ENCODE measurements around the gene CUX1. TPM values are rescaled to one million over a fixed set of nuclear protein-coding genes. Genes with fewer than 3 reads are reported as not detected.

The CUX1 gene
- total RNA-seq, 1 experiment from 2014 or later, result 53.5 TPM

- H3K9ac ChIP-seq (ENCODE audit: extremely low read depth, insufficient read length, low read length), result no peak overlapping the region
Measured at GRCh38 chr7:102096706-102097427, 279.4 kb downstream of the CUX1 start.

More at GRCh38 chr7:102096706-102097427, 279.4 kb downstream of the CUX1 start:
- Histone ChIP-seq H2BK5ac (ENCODE audit: insufficient read length, low read length) (no peak overlapping the region), H3K9me3 (ENCODE audit: control insufficient read depth, low read depth, low read length) (no peaks in the 10 kb centered on the region), H3K23me2 (ENCODE audit: insufficient read length, low read depth, low read length, poor library complexity, severe bottlenecking) (no peaks in the 10 kb centered on the region), H3K4ac (ENCODE audit: low read depth, low read length) (no peak overlapping the region), H3T11ph (ENCODE audit: low read length) (no peak overlapping the region), H3K79me1 (ENCODE audit: insufficient read depth, low read depth, low read length, poor library complexity, severe bottlenecking) (no peaks in the 10 kb centered on the region), H4K20me1 (ENCODE audit: control insufficient read depth, insufficient read depth, insufficient read length) (no peaks in the 10 kb centered on the region), H2AFZ (ENCODE audit: low read length) (no peak overlapping the region), H3K4me2 (ENCODE audit: insufficient read depth, insufficient read length, low read length) (no peak overlapping the region), H2BK12ac (ENCODE audit: insufficient read length, low read depth, low read length) (no peak overlapping the region), H3K4me1 (ENCODE audit: insufficient read depth, low read length) (no peaks in the 10 kb centered on the region), H3K56ac (ENCODE audit: insufficient read length, low read depth, low read length) (no peak overlapping the region), H2AK5ac (ENCODE audit: insufficient read length, low read length) (no peak overlapping the region), H3K79me2 (ENCODE audit: insufficient read depth, low read length) (no peaks in the 10 kb centered on the region), H3K23ac (ENCODE audit: insufficient read length, low read depth, low read length) (no peak overlapping the region), H2BK15ac (ENCODE audit: low read depth, low read length) (no peak overlapping the region), H3K14ac (ENCODE audit: insufficient read depth, low read length) (no peak overlapping the region), H4K91ac (ENCODE audit: insufficient read length, low read depth, low read length) (no peak overlapping the region), H4K5ac (ENCODE audit: insufficient read length, low read depth, low read length) (no peak overlapping the region), H3K27me3 (ENCODE audit: insufficient read depth, low read length) (no peaks in the 10 kb centered on the region; the same call in 1 of the 2 replicates), H4K8ac (replicated peaks; ENCODE audit: insufficient read length, low read depth, low read length) (no peak overlapping the region), H2BK120ac (ENCODE audit: low read depth, low read length, poor library complexity, severe bottlenecking) (no peak overlapping the region), H3K18ac (ENCODE audit: insufficient read length, low read depth, low read length) (no peak overlapping the region), H3K27ac (ENCODE audit: insufficient read length, low read depth, low read length) (no peak overlapping the region), H2BK20ac (ENCODE audit: low read depth, low read length, poor library complexity, severe bottlenecking) (no peak overlapping the region)
- no peak for TF ChIP-seq CTCF (conservative IDR thresholded peaks at IDR 0.05)
- WGBS (ENCODE audit: extremely low coverage, insufficient read length, low lambda C conversion rate), result no CpG with 5 or more reads among the region's 19 CpGs
- Mint-ChIP-seq H3K4me3 (no peak overlapping the region), H3K4me1 (peaks cover 36 to 45% of the 10 kb centered on the region in 2 experiments), H3K27me3 (ENCODE audit: low read depth) (no peaks in the 10 kb centered on the region), H3K27ac (no peak overlapping the region; a peak in 1 of 7 replicates), H3K9me3 (no peaks in the 10 kb centered on the region; a peak in 1 of 5 replicates), H3K36me3 (ENCODE audit: insufficient read depth in 1 of 3, low read depth in 3 of 3) (peaks cover 6 to 21% (median 6%) of the 10 kb centered on the region in 3 experiments; a peak in 6 of 7 replicates)
- no peak for DNase-seq

Data from H9 (cell line).